Measurements from ENCODE around the gene COLEC11. TPM values are rescaled to one million over a fixed set of nuclear protein-coding genes. Genes with fewer than 3 reads are reported as not detected.

The COLEC11 gene
- total RNA-seq, 1 donor from 2014 or later = not detected

GRCh38 chr2:3670376-3670775 lies 75.5 kb downstream of the COLEC11 start:
- intact Hi-C loops (cut with micrococcal nuclease) = no loop called here

- intact Hi-C loops (cut with micrococcal nuclease) = no loop called here
Observed at GRCh38 chr2:3670941-3671340, 76.0 kb downstream of the COLEC11 start.

GRCh38 chr2:3672861-3673678 lies 78.2 kb downstream of the COLEC11 start:
- intact Hi-C loops (cut with micrococcal nuclease) = no loop called here

DNA sequence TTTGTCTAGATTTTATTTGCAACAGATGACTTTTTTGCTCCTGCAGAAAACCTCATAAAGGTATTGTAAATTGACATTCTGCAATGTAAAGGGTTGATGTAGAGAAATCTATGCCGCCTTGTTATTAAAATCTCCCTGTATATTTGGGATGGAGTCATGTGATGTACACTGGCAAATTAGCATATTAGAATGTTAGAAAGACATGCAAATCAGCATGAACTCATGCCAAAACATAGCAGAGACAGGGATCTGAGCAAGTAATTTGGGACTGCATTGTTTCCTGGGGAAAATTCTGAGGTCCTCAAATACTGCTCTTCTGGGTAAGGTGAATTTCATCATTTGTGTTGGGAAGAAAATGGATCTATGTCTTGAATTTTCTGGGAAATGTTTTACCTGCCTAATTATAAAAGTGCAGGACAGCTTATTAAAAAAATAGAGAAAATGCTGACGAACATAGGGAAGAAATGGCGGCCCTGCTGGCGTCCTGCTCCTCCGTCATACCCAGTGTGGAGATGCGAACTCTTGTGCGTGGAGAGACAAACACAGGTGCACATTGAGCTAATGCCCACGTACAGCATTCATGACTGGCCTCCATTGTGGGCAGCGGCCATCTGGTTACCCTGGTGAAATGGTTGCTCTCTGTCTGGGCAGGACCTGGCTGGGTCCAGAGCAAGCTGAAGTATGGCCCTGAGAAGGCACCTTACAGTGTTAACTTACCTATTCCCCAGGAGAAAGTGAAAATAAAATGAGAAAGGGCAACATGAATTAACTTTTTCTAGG lies 79.3 kb downstream of the COLEC11 start:
- intact Hi-C loops (cut with micrococcal nuclease) = no loop called here

GRCh38 chr2:3675687-3676086 lies 80.8 kb downstream of the COLEC11 start:
- intact Hi-C loops (cut with micrococcal nuclease) = no loop called here

DNA sequence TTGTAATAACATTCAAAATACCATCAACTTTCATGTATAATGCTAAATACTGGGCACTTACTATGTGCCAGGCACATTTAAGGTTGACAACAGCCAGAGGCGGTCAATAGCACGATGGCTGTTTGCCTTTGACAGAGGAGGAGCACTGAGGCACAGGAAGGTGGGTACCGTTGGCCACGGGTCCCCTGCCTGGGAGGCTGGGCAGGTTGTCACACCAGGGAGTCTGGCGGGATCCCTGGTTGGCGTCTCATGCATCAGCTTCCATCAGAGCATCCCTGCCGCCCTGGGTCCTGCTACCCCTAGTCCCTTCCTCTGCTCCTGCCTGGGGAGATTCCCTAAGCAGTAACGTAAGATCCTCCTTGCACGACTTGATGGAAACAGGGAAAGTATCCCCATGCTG lies 82.5 kb downstream of the COLEC11 start:
- intact Hi-C loops (cut with micrococcal nuclease) = no loop called here

DNA sequence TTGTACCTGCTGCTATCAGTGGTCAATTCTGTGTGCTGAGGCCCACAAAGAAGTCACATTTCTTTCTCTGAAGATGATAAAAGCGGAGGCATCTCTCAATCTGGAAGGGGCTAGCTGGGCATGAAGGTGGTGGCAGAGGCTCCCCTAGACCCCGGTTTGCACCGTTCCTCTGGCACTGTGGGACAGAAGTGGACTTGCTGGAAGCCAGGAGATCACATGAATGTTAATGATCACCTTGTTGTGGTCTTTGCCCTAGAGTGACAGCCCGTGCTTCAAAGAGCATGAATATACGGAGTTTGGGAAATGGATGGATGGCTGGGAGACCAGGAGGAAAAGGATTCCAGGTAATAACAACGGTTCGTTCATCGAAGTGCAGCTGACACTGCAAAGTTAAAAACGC lies 83.3 kb downstream of the COLEC11 start:
- intact Hi-C loops (cut with micrococcal nuclease) = no loop called here

DNA sequence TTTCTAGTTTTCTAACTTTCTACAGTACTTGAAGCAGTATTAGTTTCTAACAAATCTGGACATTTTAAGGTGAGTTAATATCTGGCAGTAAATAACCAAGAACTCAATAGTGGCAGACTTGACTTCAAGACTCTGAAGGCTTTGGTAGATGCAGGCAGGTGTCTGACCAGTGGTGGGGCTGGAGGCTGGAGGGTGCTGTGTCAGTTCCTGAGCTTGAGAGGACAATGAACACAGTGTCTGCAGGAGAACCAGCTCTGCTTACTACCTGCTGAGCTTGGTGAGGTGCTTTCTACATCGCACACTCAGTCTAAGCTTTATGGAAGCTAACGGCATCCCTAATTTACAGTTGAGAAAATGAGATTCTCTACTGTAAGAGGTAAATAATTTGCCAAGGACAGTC lies 84.3 kb downstream of the COLEC11 start:
- intact Hi-C loops (cut with micrococcal nuclease) = no loop called here

DNA sequence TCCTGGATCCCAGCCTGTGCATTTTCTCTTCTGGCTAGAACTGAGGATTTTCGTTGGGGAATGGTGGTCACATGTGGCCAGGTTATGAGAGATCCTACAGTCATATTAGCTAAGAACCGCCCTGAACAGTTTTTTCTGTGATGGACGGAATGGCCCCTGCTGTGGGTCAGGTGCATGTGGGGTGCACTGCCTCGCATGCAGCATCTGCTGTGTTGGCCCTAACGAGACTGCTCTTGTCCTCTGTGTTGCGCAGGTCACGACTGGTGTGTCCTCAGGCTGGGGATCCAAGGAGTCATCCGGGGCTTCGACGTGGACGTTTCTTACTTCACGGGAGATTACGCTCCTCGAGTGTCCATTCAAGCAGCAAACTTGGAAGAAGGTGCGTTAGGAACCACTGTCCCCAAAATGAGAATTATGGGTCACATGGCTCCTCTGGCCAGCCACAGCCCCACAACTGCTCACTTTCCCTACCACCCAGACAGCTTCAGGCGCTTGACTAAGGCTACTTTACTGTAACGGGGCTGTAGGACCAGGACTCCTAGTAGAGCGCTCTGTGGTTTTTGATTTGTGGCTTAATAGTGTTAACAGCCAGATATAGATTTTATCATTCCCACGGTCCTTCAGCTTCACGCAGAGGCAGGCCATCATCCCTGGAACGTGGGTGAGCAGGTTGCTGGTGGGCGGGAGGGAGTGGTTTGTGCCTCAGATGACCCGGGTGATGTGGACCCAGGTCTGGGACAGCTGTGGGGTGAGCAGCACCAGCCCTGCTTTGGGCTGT lies 84.9 kb downstream of the COLEC11 start:
- intact Hi-C loops (cut with micrococcal nuclease) = no loop called here

- intact Hi-C loops (cut with micrococcal nuclease) = no loop called here
Observed at GRCh38 chr2:3680548-3681345, 85.8 kb downstream of the COLEC11 start.

- intact Hi-C loops (cut with micrococcal nuclease) = no loop called here
Observed at GRCh38 chr2:3681625-3682024, 86.7 kb downstream of the COLEC11 start.

- intact Hi-C loops (cut with micrococcal nuclease) = no loop called here
Observed at GRCh38 chr2:3682811-3683210, 87.9 kb downstream of the COLEC11 start.

DNA sequence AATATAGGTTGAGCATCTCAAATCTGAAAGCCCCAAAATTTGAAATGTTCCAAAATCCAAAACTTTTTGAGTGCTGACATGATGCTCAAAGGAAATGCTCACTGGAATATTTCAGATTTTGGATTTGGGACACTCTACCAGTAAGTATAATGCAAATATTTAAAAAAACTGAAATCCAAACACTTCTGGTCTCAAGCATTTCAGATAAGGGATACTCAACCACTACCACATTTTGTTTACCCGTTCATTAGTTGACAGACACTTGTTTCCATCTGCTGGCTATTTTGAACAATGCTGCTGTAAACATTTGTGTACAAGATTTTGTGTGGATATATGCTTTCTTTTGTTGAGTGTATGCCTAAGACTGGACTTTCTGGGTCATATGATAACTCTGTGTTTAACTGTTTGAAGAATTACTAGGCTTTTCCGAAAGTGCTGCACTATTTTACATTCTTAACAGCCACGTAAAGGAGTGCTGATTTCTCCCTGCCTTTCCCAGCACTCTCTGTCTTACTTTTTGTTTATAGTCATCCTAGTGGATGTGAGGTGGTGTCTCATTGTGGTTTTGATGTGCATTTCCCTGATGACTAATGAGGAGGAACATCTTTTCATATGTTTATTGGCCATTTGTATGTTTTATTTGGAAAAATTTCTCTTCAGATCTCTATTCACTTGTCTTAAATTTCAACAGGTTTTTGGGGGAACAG lies 89.0 kb downstream of the COLEC11 start:
- intact Hi-C loops (cut with micrococcal nuclease) = no loop called here

- intact Hi-C loops (cut with micrococcal nuclease) = no loop called here
Observed at GRCh38 chr2:3689998-3690748, 95.3 kb downstream of the COLEC11 start.

DNA sequence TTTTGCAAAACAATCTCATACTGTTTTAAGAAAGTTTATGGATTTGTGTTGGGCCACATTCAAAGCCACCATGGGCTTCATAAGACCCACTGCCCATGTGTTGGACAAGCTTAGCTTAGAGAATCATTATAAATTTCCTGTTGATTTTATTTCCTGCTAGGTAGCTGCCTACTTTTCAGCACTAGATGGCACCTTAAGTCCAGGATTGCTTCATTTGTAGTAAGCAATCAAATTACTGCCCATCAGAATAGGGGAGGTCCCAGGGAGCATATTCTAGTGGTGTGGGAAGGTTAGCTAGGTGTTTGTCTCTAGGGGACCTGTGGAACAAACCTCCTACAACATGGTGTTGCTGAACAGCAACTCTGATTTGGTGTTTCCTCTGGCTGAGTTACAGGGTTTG lies 97.5 kb downstream of the COLEC11 start:
- intact Hi-C loops (cut with micrococcal nuclease) = no loop called here

Other genes starting within 250 kb of the COLEC11 start
- gene EIPR1, start 217.3 kb upstream of the COLEC11 start, total RNA-seq = 45.2 and 50.1 TPM in 2 replicates
- gene TRAPPC12, start 215.4 kb upstream of the COLEC11 start, total RNA-seq = 109 and 111 TPM in 2 replicates
- gene ADI1, start 75.6 kb upstream of the COLEC11 start, total RNA-seq = 35.7 and 36.9 TPM in 2 replicates
- 25.9 and 26.6 TPM in 2 replicates for gene RNASEH1, start 36.8 kb upstream of the COLEC11 start, total RNA-seq
- 1,097 and 1,113 TPM in 2 replicates for gene RPS7, start 19.9 kb upstream of the COLEC11 start, total RNA-seq
- not detected in 2 replicates for gene ALLC, start 63.1 kb downstream of the COLEC11 start, total RNA-seq
- not detected in 2 replicates for gene DCDC2C, start 108.5 kb downstream of the COLEC11 start, total RNA-seq

Data from T-helper 1 cell treated with Interleukin-12 subunit alpha and Interleukin-12 subunit beta and Interleukin-4 antibody, amounts not matched to agents 30 ng/mL and 1 ng/mL, for 36 hours (primary cell).